MM.1S (cell line): ENCODE measurements around the gene AGAP1.

ENCODE experiments used
- DNase-seq: peaks from one replicate; pipeline ENCODE4 v3.0.0-alpha.2; 2015
- H2AFZ ChIP-seq: fragments of 300-600 bp; sonication (generic); 2 replicates; pipeline ENCODE4 v1.6.0; 2016; ENCODE audit warnings: antibody characterized with exemption, low read length
- H3F3A ChIP-seq: fragments of 300-600 bp; sonication (generic); 2 replicates; pipeline ENCODE4 v1.6.1; 2016; ENCODE audit warnings: mild to moderate bottlenecking, antibody characterized with exemption, low read length, moderate library complexity, mixed read lengths; ENCODE audit not compliant: insufficient read depth
- H3K27ac ChIP-seq: fragments of 300-600 bp; sonication (generic); 2 replicates; pipeline ENCODE4 v1.5.1; 2016; ENCODE audit warnings: mild to moderate bottlenecking, low read length
- H3K27me3 ChIP-seq: fragments of 300-600 bp; sonication (generic); replicated peaks from 2 replicates; pipeline ENCODE4 v1.6.0; 2016; ENCODE audit warnings: low read length; ENCODE audit not compliant: insufficient read depth
- H3K36me3 ChIP-seq: fragments of 300-600 bp; sonication (generic); replicated peaks from 2 replicates; pipeline ENCODE4 v1.6.1; 2016; ENCODE audit warnings: mild to moderate bottlenecking, low read length, mixed read lengths; ENCODE audit not compliant: insufficient read depth
- H3K4me1 ChIP-seq: fragments of 300-600 bp; sonication (generic); 2 replicates; pipeline ENCODE4 v1.6.1; 2016; ENCODE audit warnings: low read length, mixed read lengths
- H3K4me2 ChIP-seq: fragments of 300-600 bp; sonication (generic); 2 replicates; pipeline ENCODE4 v1.6.0; 2016; ENCODE audit warnings: low read depth, low read length
- H3K4me3 ChIP-seq: fragments of 300-600 bp; sonication (generic); 2 replicates; pipeline ENCODE4 v1.5.1; 2016; ENCODE audit warnings: low read length, mixed read lengths
- H3K79me2 ChIP-seq: fragments of 300-600 bp; sonication (generic); 2 replicates; pipeline ENCODE4 v1.6.1; 2016; ENCODE audit warnings: mixed run types, low read length, mixed read lengths
- H3K9ac ChIP-seq: fragments of 300-600 bp; sonication (generic); 2 replicates; pipeline ENCODE4 v1.6.1; 2016; ENCODE audit warnings: low read length, mixed read lengths
- H3K9me2 ChIP-seq: fragments of 300-600 bp; sonication (generic); replicated peaks from 2 replicates; pipeline ENCODE4 v1.6.1; 2016; ENCODE audit warnings: mild to moderate bottlenecking, low read length, mixed read lengths; ENCODE audit not compliant: insufficient read depth
- H3K9me3 ChIP-seq: fragments of 300-600 bp; sonication (generic); replicated peaks from 2 replicates; pipeline ENCODE4 v1.6.1; 2016; ENCODE audit warnings: mild to moderate bottlenecking, low read length, mixed read lengths; ENCODE audit not compliant: insufficient read depth
- H4K20me1 ChIP-seq: fragments of 300-600 bp; sonication (generic); 2 replicates; pipeline ENCODE4 v1.6.1; 2016; ENCODE audit warnings: mild to moderate bottlenecking, low read length, moderate library complexity, mixed read lengths; ENCODE audit not compliant: insufficient read depth
- EZH2 ChIP-seq: fragments of 300-600 bp; sonication (generic); optimal IDR thresholded peaks from 2 replicates; pipeline ENCODE3; 2017; ENCODE audit warnings: low read depth, mild to moderate bottlenecking, antibody characterized with exemption, low read length, mixed read lengths
- EZH2phosphoT487 ChIP-seq: fragments of 300-600 bp; sonication (generic); IDR thresholded peaks from 2 replicates; pipeline ENCODE4 v1.6.1; 2018; ENCODE audit warnings: antibody characterized with exemption, low read length
- TF ChIP-seq, protein P1 (sequence below): fragments of 300-600 bp; sonication (generic); IDR thresholded peaks from 2 replicates; pipeline ENCODE4 v1.5.1; 2016; ENCODE audit warnings: antibody characterized with exemption, low read length, mixed read lengths

The AGAP1 gene

GRCh38 chr2:235958931-235959410 is 465.1 kb downstream of the AGAP1 start:
- no peaks in the 10 kb centered on the region for H4K20me1 ChIP-seq
- DNase-seq: no peak
- H3F3A ChIP-seq: no peaks in the 10 kb centered on the region
- no peak for TF ChIP-seq EZH2
- TF ChIP-seq EZH2phosphoT487: no peak
- TF ChIP-seq, protein P1, sequence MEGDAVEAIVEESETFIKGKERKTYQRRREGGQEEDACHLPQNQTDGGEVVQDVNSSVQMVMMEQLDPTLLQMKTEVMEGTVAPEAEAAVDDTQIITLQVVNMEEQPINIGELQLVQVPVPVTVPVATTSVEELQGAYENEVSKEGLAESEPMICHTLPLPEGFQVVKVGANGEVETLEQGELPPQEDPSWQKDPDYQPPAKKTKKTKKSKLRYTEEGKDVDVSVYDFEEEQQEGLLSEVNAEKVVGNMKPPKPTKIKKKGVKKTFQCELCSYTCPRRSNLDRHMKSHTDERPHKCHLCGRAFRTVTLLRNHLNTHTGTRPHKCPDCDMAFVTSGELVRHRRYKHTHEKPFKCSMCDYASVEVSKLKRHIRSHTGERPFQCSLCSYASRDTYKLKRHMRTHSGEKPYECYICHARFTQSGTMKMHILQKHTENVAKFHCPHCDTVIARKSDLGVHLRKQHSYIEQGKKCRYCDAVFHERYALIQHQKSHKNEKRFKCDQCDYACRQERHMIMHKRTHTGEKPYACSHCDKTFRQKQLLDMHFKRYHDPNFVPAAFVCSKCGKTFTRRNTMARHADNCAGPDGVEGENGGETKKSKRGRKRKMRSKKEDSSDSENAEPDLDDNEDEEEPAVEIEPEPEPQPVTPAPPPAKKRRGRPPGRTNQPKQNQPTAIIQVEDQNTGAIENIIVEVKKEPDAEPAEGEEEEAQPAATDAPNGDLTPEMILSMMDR: no peak
- no peak overlapping the region for H2AFZ ChIP-seq
- H3K27me3 ChIP-seq: no peaks in the 10 kb centered on the region
- H3K4me1 ChIP-seq: no peaks in the 10 kb centered on the region
- no peaks in the 10 kb centered on the region for H3K36me3 ChIP-seq
- no peak overlapping the region for H3K4me3 ChIP-seq
- H3K27ac ChIP-seq: no peak overlapping the region
- H3K9ac ChIP-seq: no peak overlapping the region
- no peaks in the 10 kb centered on the region for H3K9me2 ChIP-seq
- H3K79me2 ChIP-seq: no peaks in the 10 kb centered on the region
- H3K4me2 ChIP-seq: no peak overlapping the region
- no peaks in the 10 kb centered on the region for H3K9me3 ChIP-seq

DNA sequence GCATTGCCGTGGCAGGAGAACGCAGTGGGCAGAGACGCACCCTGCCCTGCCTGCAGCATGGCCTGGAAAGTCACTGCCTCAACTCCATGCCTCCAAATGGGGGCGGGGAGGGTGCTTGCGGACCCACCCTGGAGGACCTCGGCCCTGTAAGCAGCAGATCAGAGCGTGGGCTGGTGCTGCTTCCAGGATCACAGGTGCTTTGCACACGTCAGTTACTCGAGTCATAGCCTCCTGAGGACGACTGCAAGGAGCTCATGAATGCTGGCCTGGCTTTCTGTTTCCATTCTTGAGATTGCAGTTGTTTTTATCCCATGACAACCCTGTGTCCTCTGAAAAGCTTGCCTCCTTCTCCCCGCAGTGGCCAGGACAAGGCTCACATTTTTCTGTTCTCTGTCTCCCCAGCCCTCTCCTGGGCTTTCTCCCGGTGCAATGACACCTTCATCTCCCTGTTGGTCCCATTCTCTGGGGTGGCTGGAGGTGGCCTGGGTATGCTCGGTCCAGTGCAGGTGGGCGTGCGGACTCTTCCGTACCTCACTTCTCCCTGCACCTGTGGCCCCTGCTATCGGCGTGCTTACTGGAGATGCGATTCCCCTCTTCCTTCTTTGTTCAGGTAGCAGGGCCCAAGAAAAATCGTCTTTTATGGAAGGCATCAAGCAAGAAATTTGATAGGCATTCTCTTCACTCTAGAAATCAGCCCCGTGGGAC is 466.3 kb downstream of the AGAP1 start:
- Histone ChIP-seq H3F3A (no peaks in the 10 kb centered on the region), H3K36me3 (no peaks in the 10 kb centered on the region), H3K4me1 (no peaks in the 10 kb centered on the region), H3K9me2 (no peaks in the 10 kb centered on the region), H3K9ac (no peak overlapping the region), H3K4me2 (no peak overlapping the region), H3K79me2 (no peaks in the 10 kb centered on the region), H3K9me3 (no peaks in the 10 kb centered on the region), H3K4me3 (no peak overlapping the region), H3K27ac (no peak overlapping the region), H3K27me3 (no peaks in the 10 kb centered on the region), H4K20me1 (no peaks in the 10 kb centered on the region), H2AFZ (no peak overlapping the region)
- TF ChIP-seq EZH2 (no peak), EZH2phosphoT487 (no peak)
- TF ChIP-seq, protein P1: no peak
- no peak for DNase-seq

DNA sequence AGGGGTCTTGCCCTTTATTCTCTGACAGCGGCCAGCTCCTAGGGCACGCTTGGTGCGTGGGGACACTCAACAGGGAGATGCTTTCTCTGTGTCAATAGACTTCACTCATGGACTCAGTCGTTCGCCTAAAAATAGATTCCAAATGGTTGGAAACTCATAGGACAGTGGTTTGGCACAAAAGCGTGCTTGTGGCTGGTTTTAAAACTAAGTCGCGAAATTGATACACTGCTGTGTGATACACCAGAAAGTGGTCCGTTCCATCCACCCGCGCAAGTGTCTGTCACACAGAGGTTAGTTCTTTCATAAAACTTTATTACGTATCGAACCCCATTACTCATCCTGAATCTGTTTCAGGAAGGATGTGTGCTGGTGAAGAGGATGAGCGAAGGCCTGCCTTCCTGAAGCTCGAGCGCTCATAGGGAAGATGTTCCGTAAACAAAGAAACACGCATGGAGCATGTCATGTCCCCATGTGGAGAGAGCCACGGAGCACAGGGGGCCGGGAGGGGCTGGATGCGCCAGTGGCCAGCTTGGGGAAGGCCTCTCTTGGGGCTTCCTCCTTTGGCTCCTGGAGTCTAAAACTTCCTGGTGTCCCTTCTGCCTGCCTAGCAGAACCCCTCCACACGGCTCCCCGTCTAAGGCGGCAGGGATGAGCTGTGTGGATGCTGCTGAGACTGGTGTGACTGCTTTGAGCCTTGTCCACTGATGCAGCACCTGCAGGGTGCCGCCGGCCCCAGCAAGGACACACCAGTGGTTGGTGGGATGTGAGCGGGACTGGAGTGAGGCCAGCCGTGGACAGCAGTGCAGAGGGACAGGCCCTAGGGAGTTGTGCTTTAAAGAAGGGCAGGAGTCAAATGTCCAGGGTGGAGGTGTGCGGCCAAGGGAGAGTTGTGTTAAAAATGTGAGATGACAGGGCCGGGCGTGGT is 467.1 kb downstream of the AGAP1 start:
- Histone ChIP-seq H3K4me3 (no peak overlapping the region), H3K27me3 (no peaks in the 10 kb centered on the region), H3K4me2 (no peak overlapping the region), H4K20me1 (no peaks in the 10 kb centered on the region), H3K9me2 (no peaks in the 10 kb centered on the region), H3K79me2 (no peaks in the 10 kb centered on the region), H3K9me3 (no peaks in the 10 kb centered on the region), H2AFZ (no peak overlapping the region), H3F3A (no peaks in the 10 kb centered on the region), H3K36me3 (no peaks in the 10 kb centered on the region), H3K4me1 (no peaks in the 10 kb centered on the region), H3K27ac (no peak overlapping the region), H3K9ac (no peak overlapping the region)
- no peak for TF ChIP-seq EZH2
- DNase-seq: no peak
